GM12801 (cell line): ENCODE measurements around the gene C9orf85.

Experiments
- CTCF ChIP-seq: IDR thresholded peaks from one replicate; pipeline ENCODE4 v1.5.1; 2011; ENCODE audit warnings: control low read depth; ENCODE audit not compliant: insufficient read length; ENCODE audit errors: extremely low read depth

Gene C9orf85

GRCh38 chr9:71884005-71884404, 27.4 kb upstream of the C9orf85 start:
- no peak for TF ChIP-seq CTCF

- TF ChIP-seq CTCF = no peak
These were observed 26.0 kb upstream of the C9orf85 start for GRCh38 chr9:71885467-71885866.

- no peak for TF ChIP-seq CTCF
These were observed 25.4 kb upstream of the C9orf85 start for GRCh38 chr9:71886015-71886414.

- no peak for TF ChIP-seq CTCF
These were observed 24.9 kb upstream of the C9orf85 start for GRCh38 chr9:71886541-71886940.

- TF ChIP-seq CTCF = no peak
These were observed 24.1 kb upstream of the C9orf85 start for GRCh38 chr9:71887362-71887761.

- no peak for TF ChIP-seq CTCF
These were observed 21.3 kb upstream of the C9orf85 start for GRCh38 chr9:71890042-71890679.

- TF ChIP-seq CTCF = no peak
These were observed 19.8 kb upstream of the C9orf85 start for GRCh38 chr9:71891557-71892189.

- no peak for TF ChIP-seq CTCF
These were observed 16.3 kb upstream of the C9orf85 start for GRCh38 chr9:71895117-71895516.
